Measurements from ENCODE around the gene GLDC. TPM values are rescaled to one million over a fixed set of nuclear protein-coding genes. Genes with fewer than 3 reads are reported as not detected.

Gene GLDC
- total and polyA plus RNA-seq, 10 of the 15 experiments (the other 5 are each of a cell fraction or from before 2014, with no cell fraction given), result 33.1 to 165 (median 114) TPM

DNA sequence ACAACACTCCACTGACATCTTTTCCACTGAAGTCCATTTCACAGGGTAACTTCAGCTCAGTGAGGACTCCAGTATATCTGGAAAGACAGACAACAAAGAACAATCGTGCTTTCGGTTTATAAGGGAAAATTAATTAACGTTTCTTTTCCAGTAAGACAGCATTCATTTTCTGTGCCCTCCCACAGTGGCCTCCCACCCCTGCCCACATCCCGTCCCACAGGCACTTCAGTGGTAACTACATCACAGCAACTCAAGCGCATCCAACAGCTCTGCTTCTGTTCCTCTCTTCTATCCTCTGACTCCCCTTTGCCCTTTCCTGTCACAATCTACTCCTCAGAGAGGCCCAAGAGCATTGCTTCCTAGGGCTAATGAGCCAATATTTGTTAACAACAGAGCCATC lies 40.3 kb downstream of the GLDC start:
- H3K4me3 ChIP-seq, result peak overlapping the region; percentile 24; the same call in 1 of the 2 replicates
- no peaks in the 10 kb centered on the region for H3K9me3 ChIP-seq (replicated peaks; ENCODE audit: control insufficient read depth, insufficient read depth, low read length)
- BruUV-seq (replicated peaks), result no TSS peak
- in situ Hi-C loops (cut with MboI), result no loop called here
- no peaks in the 10 kb centered on the region for H3K79me2 ChIP-seq (ENCODE audit: control insufficient read depth, insufficient read depth, low read length)
- peak overlapping the region; percentile 64 for H3K27ac ChIP-seq (ENCODE audit: control insufficient read depth, insufficient read depth)
- peaks cover 8 to 13% of the 10 kb centered on the region in 2 experiments for H3K36me3 ChIP-seq (ENCODE audit: control insufficient read depth in 2 of 2, insufficient read depth in 2 of 2, low read length in 1 of 2)
- DNase-seq (ENCODE audit: low read depth, low spot score) (peak; percentile 71), ATAC-seq (peak; percentile 99), FAIRE-seq (peak; percentile 49)
- RAD21 ChIA-PET (ENCODE audit: unreplicated experiment), result interaction anchor here (0.7 to 1.3 kb wide), 4 partner anchors 14 to 81 kb away, joined by 3 to 5 read pairs (median 4); no protein-coding TSS in a partner anchor
- peak overlapping the region; percentile 20; the same call in 1 of the 2 replicates for H3K9ac ChIP-seq (ENCODE audit: control insufficient read depth, insufficient read depth, low read length)
- peak overlapping the region; percentile 69 for H2AFZ ChIP-seq (ENCODE audit: control insufficient read depth, low read depth, low read length)
- SMC1A ChIA-PET (ENCODE audit: uncharacterized antibody, unreplicated experiment), result interaction anchor here (0.6 to 2.3 kb wide), 9 partner anchors 14 to 66 kb away, joined by 3 to 12 read pairs (median 3); no protein-coding TSS in a partner anchor
- H3K27me3 ChIP-seq (replicated peaks in 1 of 2; ENCODE audit: control insufficient read depth in 2 of 2, insufficient read depth in 2 of 2, low read length in 1 of 2), result no peaks in the 10 kb centered on the region
- no peaks in the 10 kb centered on the region for H4K20me1 ChIP-seq (ENCODE audit: control insufficient read depth, insufficient read depth)
- peak overlapping the region; percentile 78 for H3K4me2 ChIP-seq (ENCODE audit: control insufficient read depth, insufficient read depth)
- 1% methylated on average over 5 of the region's 5 CpGs for WGBS (ENCODE audit: insufficient coverage, insufficient replicate concordance, low lambda C conversion rate, missing lambda C conversion rate)
- CTCF ChIA-PET, result interaction anchor here (1.2 to 2.0 kb wide), 3 partner anchors 20 to 62 kb away, joined by 3 to 10 read pairs (median 4); no protein-coding TSS in a partner anchor
- intact Hi-C loops (cut with micrococcal nuclease; ENCODE audit: unreplicated experiment), result no loop called here
- POLR2A ChIA-PET, result interaction anchor here (1.3 kb wide), 1 partner anchor 28 kb away, joined by 4 read pairs; no protein-coding TSS in a partner anchor
- H3K4me1 ChIP-seq (ENCODE audit: control insufficient read depth, insufficient read depth, low read length), result peaks cover 14% of the 10 kb centered on the region
- TF ChIP-seq BRCA1 (IDR thresholded peaks at IDR 0.05; ENCODE audit: low read depth, low read length), result no peak
- TF ChIP-seq FOXK2 (IDR thresholded peaks at IDR 0.05), result no peak
- no peak for TF ChIP-seq RFX5 (IDR thresholded peaks at IDR 0.05; ENCODE audit: low read depth, low read length)
- TF ChIP-seq GATAD2B (conservative IDR thresholded peaks at IDR 0.05; ENCODE audit: low read depth), result 0 out of 2 replicates have a peak, but pooled peaks have one; percentile 30
- peak; percentile 82 for TF ChIP-seq IKZF1 (conservative IDR thresholded peaks at IDR 0.05)
- peak; percentile 67; the same call in 1 of the 2 replicates for TF ChIP-seq DPF2 (IDR thresholded peaks at IDR 0.05)
- TF ChIP-seq EGR1 (IDR thresholded peaks at IDR 0.05; ENCODE audit: borderline replicate concordance in 1 of 2, low read depth in 2 of 2, low read length in 2 of 2), result peak in 1 of 2 experiments; percentile 55; a peak in 1 of 3 replicates
- no peak for TF ChIP-seq YY1 (IDR thresholded peaks at IDR 0.05; ENCODE audit: low read depth, low read length)
- peak; percentile 89 for TF ChIP-seq RUNX3 (IDR thresholded peaks at IDR 0.05; ENCODE audit: low read length)
- peak; percentile 13 to 49; a peak in 1 of 4 replicates for TF ChIP-seq EP300 (IDR thresholded peaks at IDR 0.05; ENCODE audit: borderline replicate concordance in 1 of 2, control insufficient read depth in 1 of 2, low read depth in 2 of 2, low read length in 2 of 2)
- TF ChIP-seq, protein P1, sequence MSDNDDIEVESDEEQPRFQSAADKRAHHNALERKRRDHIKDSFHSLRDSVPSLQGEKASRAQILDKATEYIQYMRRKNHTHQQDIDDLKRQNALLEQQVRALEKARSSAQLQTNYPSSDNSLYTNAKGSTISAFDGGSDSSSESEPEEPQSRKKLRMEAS (IDR thresholded peaks at IDR 0.05; ENCODE audit: low read depth, low read length), result no peak
- no peak for TF ChIP-seq ZNF384 (IDR thresholded peaks at IDR 0.05; ENCODE audit: borderline replicate concordance, low read depth, low read length)
- TF ChIP-seq, protein P2, sequence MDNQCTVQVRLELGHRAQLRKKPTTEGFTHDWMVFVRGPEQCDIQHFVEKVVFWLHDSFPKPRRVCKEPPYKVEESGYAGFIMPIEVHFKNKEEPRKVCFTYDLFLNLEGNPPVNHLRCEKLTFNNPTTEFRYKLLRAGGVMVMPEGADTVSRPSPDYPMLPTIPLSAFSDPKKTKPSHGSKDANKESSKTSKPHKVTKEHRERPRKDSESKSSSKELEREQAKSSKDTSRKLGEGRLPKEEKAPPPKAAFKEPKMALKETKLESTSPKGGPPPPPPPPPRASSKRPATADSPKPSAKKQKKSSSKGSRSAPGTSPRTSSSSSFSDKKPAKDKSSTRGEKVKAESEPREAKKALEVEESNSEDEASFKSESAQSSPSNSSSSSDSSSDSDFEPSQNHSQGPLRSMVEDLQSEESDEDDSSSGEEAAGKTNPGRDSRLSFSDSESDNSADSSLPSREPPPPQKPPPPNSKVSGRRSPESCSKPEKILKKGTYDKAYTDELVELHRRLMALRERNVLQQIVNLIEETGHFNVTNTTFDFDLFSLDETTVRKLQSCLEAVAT (IDR thresholded peaks at IDR 0.05), result 0 out of 2 replicates have a peak, but pooled peaks have one; percentile 25
- TF ChIP-seq, protein P3, sequence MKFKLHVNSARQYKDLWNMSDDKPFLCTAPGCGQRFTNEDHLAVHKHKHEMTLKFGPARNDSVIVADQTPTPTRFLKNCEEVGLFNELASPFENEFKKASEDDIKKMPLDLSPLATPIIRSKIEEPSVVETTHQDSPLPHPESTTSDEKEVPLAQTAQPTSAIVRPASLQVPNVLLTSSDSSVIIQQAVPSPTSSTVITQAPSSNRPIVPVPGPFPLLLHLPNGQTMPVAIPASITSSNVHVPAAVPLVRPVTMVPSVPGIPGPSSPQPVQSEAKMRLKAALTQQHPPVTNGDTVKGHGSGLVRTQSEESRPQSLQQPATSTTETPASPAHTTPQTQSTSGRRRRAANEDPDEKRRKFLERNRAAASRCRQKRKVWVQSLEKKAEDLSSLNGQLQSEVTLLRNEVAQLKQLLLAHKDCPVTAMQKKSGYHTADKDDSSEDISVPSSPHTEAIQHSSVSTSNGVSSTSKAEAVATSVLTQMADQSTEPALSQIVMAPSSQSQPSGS (IDR thresholded peaks at IDR 0.05; ENCODE audit: low read length), result peak; percentile 35; the same call in 1 of the 2 replicates
- TF ChIP-seq EED (IDR thresholded peaks at IDR 0.05; ENCODE audit: low read depth), result peak; percentile 79
- peak; percentile 84 for TF ChIP-seq PAX5 (IDR thresholded peaks at IDR 0.05; ENCODE audit: borderline replicate concordance, low read depth, low read length)
- peak; percentile 47; the same call in 1 of the 2 replicates for TF ChIP-seq NFIC (IDR thresholded peaks at IDR 0.05; ENCODE audit: low read depth, low read length)
- TF ChIP-seq MTA2 (IDR thresholded peaks at IDR 0.05; ENCODE audit: low read depth), result peak; percentile 84
- no peak for TF ChIP-seq ZNF217 (IDR thresholded peaks at IDR 0.05)
- TF ChIP-seq BCL11A (IDR thresholded peaks at IDR 0.05; ENCODE audit: low read depth, low read length), result peak; percentile 70; the same call in 1 of the 2 replicates
- TF ChIP-seq IKZF2 (IDR thresholded peaks at IDR 0.05), result peak; percentile 80 to 84
- TF ChIP-seq NR2F1 (conservative IDR thresholded peaks at IDR 0.05), result peak; percentile 81
- 0 out of 2 replicates have a peak, but pooled peaks have one; percentile 14 for TF ChIP-seq HDGF (IDR thresholded peaks at IDR 0.05)
- peak; percentile 32; the same call in 1 of the 2 replicates for TF ChIP-seq MTA3 (IDR thresholded peaks at IDR 0.05; ENCODE audit: borderline replicate concordance, low read length)

Measured in GM12878 (cell line).